H9 (cell line): ENCODE data around the gene DUSP28. TPM values are rescaled to one million over a fixed set of nuclear protein-coding genes. Genes with fewer than 3 reads are reported as not detected.

Source experiments
- DNase-seq: peaks from one replicate; pipeline ENCODE4 v3.0.0-alpha.2; 2017
- H2AFZ ChIP-seq: one replicate; pipeline ENCODE4 v1.6.1; 2013; ENCODE audit warnings: mild to moderate bottlenecking, low read length, control low read depth, moderate library complexity
- H2AK5ac ChIP-seq: 2 replicates; pipeline ENCODE4 v1.6.1; 2013; ENCODE audit warnings: low read length, control low read depth, mixed read lengths; ENCODE audit not compliant: insufficient read length
- H2BK120ac ChIP-seq: one replicate; pipeline ENCODE4 v1.6.1; 2013; ENCODE audit warnings: low read depth, mild to moderate bottlenecking, low read length, control low read depth, inconsistent platforms; ENCODE audit not compliant: poor library complexity, severe bottlenecking
- H2BK12ac ChIP-seq: 2 replicates; pipeline ENCODE4 v1.6.1; 2013; ENCODE audit warnings: low read length, control low read depth, mixed read lengths, low read depth; ENCODE audit not compliant: insufficient read length
- H2BK15ac ChIP-seq: 2 replicates; pipeline ENCODE4 v1.6.1; 2013; ENCODE audit warnings: low read depth, low read length, control low read depth
- H2BK20ac ChIP-seq: one replicate; pipeline ENCODE4 v1.6.1; 2013; ENCODE audit warnings: low read depth, mild to moderate bottlenecking, low read length, control low read depth, inconsistent platforms; ENCODE audit not compliant: poor library complexity, severe bottlenecking
- H2BK5ac ChIP-seq: 2 replicates; pipeline ENCODE4 v1.6.1; 2013; ENCODE audit warnings: low read length, control low read depth, mixed read lengths; ENCODE audit not compliant: insufficient read length
- H3K14ac ChIP-seq: 2 replicates; pipeline ENCODE4 v1.6.1; 2013; ENCODE audit warnings: low read length, control low read depth; ENCODE audit not compliant: insufficient read depth
- H3K18ac ChIP-seq: 2 replicates; pipeline ENCODE4 v1.6.1; 2013; ENCODE audit warnings: low read depth, mild to moderate bottlenecking, mixed read lengths, low read length, control low read depth; ENCODE audit not compliant: insufficient read length
- H3K23ac ChIP-seq: 2 replicates; pipeline ENCODE4 v1.6.1; 2013; ENCODE audit warnings: low read length, control low read depth, mixed read lengths, low read depth; ENCODE audit not compliant: insufficient read length
- H3K23me2 ChIP-seq: 2 replicates; pipeline ENCODE4 v1.6.1; 2013; ENCODE audit warnings: low read depth, mild to moderate bottlenecking, mixed read lengths, low read length, control low read depth; ENCODE audit not compliant: insufficient read length, poor library complexity, severe bottlenecking
- H3K27ac ChIP-seq: 2 replicates; pipeline ENCODE4 v1.5.1; 2013; ENCODE audit warnings: low read length, control low read depth, mixed read lengths, low read depth; ENCODE audit not compliant: insufficient read length
- H3K27me3 ChIP-seq: 2 replicates; pipeline ENCODE4 v1.6.1; 2013; ENCODE audit warnings: low read length, control low read depth, inconsistent platforms; ENCODE audit not compliant: insufficient read depth
- H3K4ac ChIP-seq: 2 replicates; pipeline ENCODE4 v1.6.1; 2013; ENCODE audit warnings: low read depth, mild to moderate bottlenecking, control low read depth, inconsistent platforms, low read length, moderate library complexity
- H3K4me1 ChIP-seq: 2 replicates; pipeline ENCODE4 v1.6.1; 2013; ENCODE audit warnings: low read length, control low read depth, inconsistent platforms; ENCODE audit not compliant: insufficient read depth
- H3K4me2 ChIP-seq: 2 replicates; pipeline ENCODE4 v1.6.1; 2013; ENCODE audit warnings: low read length, control low read depth, mixed read lengths; ENCODE audit not compliant: insufficient read length, insufficient read depth
- H3K56ac ChIP-seq: 2 replicates; pipeline ENCODE4 v1.6.1; 2013; ENCODE audit warnings: low read depth, mild to moderate bottlenecking, mixed read lengths, low read length, control low read depth; ENCODE audit not compliant: insufficient read length
- H3K79me1 ChIP-seq: 2 replicates; pipeline ENCODE4 v1.6.1; 2013; ENCODE audit warnings: low read depth, mild to moderate bottlenecking, moderate library complexity, low read length, control low read depth, inconsistent platforms; ENCODE audit not compliant: insufficient read depth, poor library complexity, severe bottlenecking
- H3K79me2 ChIP-seq: 2 replicates; pipeline ENCODE4 v1.6.1; 2013; ENCODE audit warnings: low read length, control low read depth, inconsistent platforms; ENCODE audit not compliant: insufficient read depth
- H3K9ac ChIP-seq: 2 replicates; pipeline ENCODE4 v1.6.1; 2013; ENCODE audit warnings: low read length, control low read depth, mixed read lengths; ENCODE audit not compliant: insufficient read length; ENCODE audit errors: extremely low read depth
- H3K9me3 ChIP-seq: one replicate; pipeline ENCODE4 v1.6.1; 2013; ENCODE audit warnings: low read depth, low read length, inconsistent platforms; ENCODE audit not compliant: control insufficient read depth
- H3T11ph ChIP-seq: one replicate; pipeline ENCODE4 v1.6.1; 2013; ENCODE audit warnings: mild to moderate bottlenecking, low read length, control low read depth, inconsistent platforms
- H4K20me1 ChIP-seq: one replicate; pipeline ENCODE4 v1.6.1; 2013; ENCODE audit not compliant: control insufficient read depth, insufficient read length, insufficient read depth
- H4K5ac ChIP-seq: 2 replicates; pipeline ENCODE4 v1.6.1; 2013; ENCODE audit warnings: low read depth, mild to moderate bottlenecking, mixed read lengths, low read length, control low read depth; ENCODE audit not compliant: insufficient read length
- H4K8ac ChIP-seq: replicated peaks from 2 replicates; pipeline ENCODE4 v1.6.1; 2013; ENCODE audit warnings: low read length, control low read depth, mixed read lengths, low read depth; ENCODE audit not compliant: insufficient read length
- H4K91ac ChIP-seq: 2 replicates; pipeline ENCODE4 v1.6.1; 2013; ENCODE audit warnings: low read depth, mild to moderate bottlenecking, moderate library complexity, mixed read lengths, low read length, control low read depth; ENCODE audit not compliant: insufficient read length
- H3K27ac Mint-ChIP-seq, 3 experiments: 2 replicates in 2 of 3; 3 replicates in 1 of 3; pipeline ENCODE4 v1.8.0; 2020 to 2021; ENCODE audit warnings: mixed read lengths in 3 of 3, mild to moderate bottlenecking in 1 of 3, moderate library complexity in 1 of 3
- H3K27me3 Mint-ChIP-seq: 2 replicates; pipeline ENCODE4 v1.8.0; 2021; ENCODE audit warnings: low read depth, mild to moderate bottlenecking, moderate library complexity, mixed read lengths
- H3K36me3 Mint-ChIP-seq, 3 experiments: 2 replicates in 2 of 3; 3 replicates in 1 of 3; pipeline ENCODE4 v1.8.0; 2020 to 2021; ENCODE audit warnings: low read depth in 3 of 3, mixed read lengths in 3 of 3; ENCODE audit not compliant: insufficient read depth in 1 of 3
- H3K4me1 Mint-ChIP-seq, 2 experiments: 2 replicates each; pipeline ENCODE4 v1.8.0; 2020; ENCODE audit warnings: mixed read lengths in 2 of 2
- H3K4me3 Mint-ChIP-seq, 2 experiments: 2 replicates in 1 of 2; 3 replicates in 1 of 2; pipeline ENCODE4 v1.8.0; 2020 to 2021; ENCODE audit warnings: mild to moderate bottlenecking in 2 of 2, mixed read lengths in 2 of 2, moderate library complexity in 1 of 2
- H3K9me3 Mint-ChIP-seq, 2 experiments: 2 replicates in 1 of 2; 3 replicates in 1 of 2; pipeline ENCODE4 v1.8.0; 2020; ENCODE audit warnings: mild to moderate bottlenecking in 2 of 2, mixed read lengths in 2 of 2, moderate library complexity in 1 of 2
- WGBS: extraction: QIAGEN DNeasy Blood & Tissue Kit; methylation state at CpG from one replicate; pipeline ENCODE4 v1.1.7; 2013; ENCODE audit warnings: missing lambda C conversion rate, low lambda C conversion rate, mixed read lengths; ENCODE audit not compliant: insufficient read length; ENCODE audit errors: extremely low coverage; 5-methylcytosine and 5-hydroxymethylcytosine counted together
- total RNA-seq: library from RNA; stranded (reverse); gene quantifications from 2 replicates; pipeline ENCODE4 v1.2.1, GENCODE V29; 2021
- TF ChIP-seq, protein P1 (sequence below): fragments of 200-600 bp; sonication (generic); conservative IDR thresholded peaks from 3 replicates; pipeline ENCODE4 v1.8.0; 2021; ENCODE audit warnings: antibody characterized with exemption, mild to moderate bottlenecking

DUSP28 gene
- total RNA-seq, 1 experiment from 2014 or later, result 1.6 TPM

DNA sequence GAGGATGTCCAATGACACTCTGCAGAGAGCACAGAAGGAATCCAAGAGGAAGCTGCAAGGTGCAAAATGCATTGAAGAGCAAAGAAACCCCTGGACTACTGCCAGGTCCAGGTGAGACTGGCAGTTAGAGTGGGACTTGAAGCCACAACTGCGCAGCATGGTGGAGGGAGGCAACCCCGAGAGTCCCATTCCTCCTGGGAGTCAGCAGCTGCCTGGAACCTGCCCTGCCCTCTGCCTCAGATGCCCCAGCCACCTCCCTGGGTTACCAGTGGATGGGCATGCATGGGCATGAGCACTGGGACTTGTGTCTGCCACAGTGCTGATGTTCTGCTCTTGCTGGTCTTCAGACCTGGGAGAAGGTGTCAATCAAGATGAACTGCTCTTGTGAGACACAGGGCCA, 45.5 kb upstream of the DUSP28 start:
- no peak overlapping the region for H4K5ac ChIP-seq
- DNase-seq, result peak; percentile 11
- H3K4me1 ChIP-seq, result no peaks in the 10 kb centered on the region
- no peak overlapping the region for H3K18ac ChIP-seq
- H3T11ph ChIP-seq, result no peak overlapping the region
- Mint-ChIP-seq H3K27me3 (peaks cover 16% of the 10 kb centered on the region), H3K4me3 (no peak overlapping the region), H3K9me3 (peaks cover 2 to 4% of the 10 kb centered on the region in 2 experiments; a peak in 1 of 5 replicates), H3K36me3 (no peaks in the 10 kb centered on the region), H3K4me1 (peaks cover 0 to 2% of the 10 kb centered on the region in 2 experiments; a peak in 1 of 4 replicates), H3K27ac (no peak overlapping the region)
- H4K20me1 ChIP-seq, result no peaks in the 10 kb centered on the region
- H3K9me3 ChIP-seq, result no peaks in the 10 kb centered on the region
- no peak overlapping the region for H2BK120ac ChIP-seq
- no peak overlapping the region for H2BK12ac ChIP-seq
- no peak overlapping the region for H3K23ac ChIP-seq
- no peak overlapping the region for H2BK5ac ChIP-seq
- H2BK15ac ChIP-seq, result no peak overlapping the region
- no peaks in the 10 kb centered on the region for H3K23me2 ChIP-seq
- WGBS, result no CpG with 5 or more reads among the region's 2 CpGs
- no peak overlapping the region for H3K4me2 ChIP-seq
- no peak overlapping the region for H3K56ac ChIP-seq
- H3K27me3 ChIP-seq, result no peaks in the 10 kb centered on the region; the same call in 1 of the 2 replicates
- no peaks in the 10 kb centered on the region for H3K79me1 ChIP-seq
- no peak overlapping the region; the same call in 1 of the 2 replicates for H3K14ac ChIP-seq
- no peak overlapping the region for H2AFZ ChIP-seq
- no peaks in the 10 kb centered on the region for H3K79me2 ChIP-seq
- TF ChIP-seq, protein P1, sequence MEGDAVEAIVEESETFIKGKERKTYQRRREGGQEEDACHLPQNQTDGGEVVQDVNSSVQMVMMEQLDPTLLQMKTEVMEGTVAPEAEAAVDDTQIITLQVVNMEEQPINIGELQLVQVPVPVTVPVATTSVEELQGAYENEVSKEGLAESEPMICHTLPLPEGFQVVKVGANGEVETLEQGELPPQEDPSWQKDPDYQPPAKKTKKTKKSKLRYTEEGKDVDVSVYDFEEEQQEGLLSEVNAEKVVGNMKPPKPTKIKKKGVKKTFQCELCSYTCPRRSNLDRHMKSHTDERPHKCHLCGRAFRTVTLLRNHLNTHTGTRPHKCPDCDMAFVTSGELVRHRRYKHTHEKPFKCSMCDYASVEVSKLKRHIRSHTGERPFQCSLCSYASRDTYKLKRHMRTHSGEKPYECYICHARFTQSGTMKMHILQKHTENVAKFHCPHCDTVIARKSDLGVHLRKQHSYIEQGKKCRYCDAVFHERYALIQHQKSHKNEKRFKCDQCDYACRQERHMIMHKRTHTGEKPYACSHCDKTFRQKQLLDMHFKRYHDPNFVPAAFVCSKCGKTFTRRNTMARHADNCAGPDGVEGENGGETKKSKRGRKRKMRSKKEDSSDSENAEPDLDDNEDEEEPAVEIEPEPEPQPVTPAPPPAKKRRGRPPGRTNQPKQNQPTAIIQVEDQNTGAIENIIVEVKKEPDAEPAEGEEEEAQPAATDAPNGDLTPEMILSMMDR, result no peak
- H4K8ac ChIP-seq, result no peak overlapping the region
- H3K4ac ChIP-seq, result no peak overlapping the region
- H3K27ac ChIP-seq, result no peak overlapping the region
- H2AK5ac ChIP-seq, result no peak overlapping the region
- no peak overlapping the region for H4K91ac ChIP-seq
- H3K9ac ChIP-seq, result no peak overlapping the region
- no peak overlapping the region for H2BK20ac ChIP-seq
